Liver (tissue), 9 donors: ENCODE results near the gene PALS2. TPM values are rescaled to one million over a fixed set of nuclear protein-coding genes. Genes with fewer than 3 reads are reported as not detected.

Source experiments
- DNase-seq: peaks from one replicate; pipeline ENCODE4 v3.0.0-alpha.2; 2017; ENCODE audit warnings: low spot score
- H3K27ac ChIP-seq, 2 donors: one replicate each; pipeline ENCODE4 v1.7.0; 2013; ENCODE audit warnings: inconsistent platforms in 2 of 2, low read length in 2 of 2, control low read depth in 1 of 2, low read depth in 1 of 2, mild to moderate bottlenecking in 1 of 2
- H3K27me3 ChIP-seq, 4 donors: one replicate each; pipeline versions ENCODE4 v1.6.1 to v1.7.0; 2013; ENCODE audit warnings: low read length in 3 of 4, inconsistent platforms in 1 of 4, mild to moderate bottlenecking in 1 of 4, moderate library complexity in 1 of 4; ENCODE audit not compliant: control insufficient read depth in 4 of 4, insufficient read depth in 4 of 4
- H3K36me3 ChIP-seq, 4 donors: one replicate each; pipeline versions ENCODE4 v1.6.1 to v1.7.0; 2013; ENCODE audit warnings: low read length in 3 of 4, mild to moderate bottlenecking in 3 of 4, low read depth in 1 of 4, moderate library complexity in 1 of 4; ENCODE audit not compliant: control insufficient read depth in 4 of 4, insufficient read depth in 3 of 4
- H3K4me1 ChIP-seq, 4 donors: one replicate each; pipeline versions ENCODE4 v1.6.1 to v1.7.0; 2013; ENCODE audit warnings: low read length in 3 of 4, mild to moderate bottlenecking in 3 of 4, moderate library complexity in 1 of 4; ENCODE audit not compliant: control insufficient read depth in 4 of 4, insufficient read depth in 4 of 4
- H3K4me3 ChIP-seq, 3 donors: one replicate each; pipeline versions ENCODE4 v1.6.1 to v1.7.0; 2013; ENCODE audit warnings: low read length in 3 of 3, control low read depth in 1 of 3, low read depth in 1 of 3, mild to moderate bottlenecking in 1 of 3
- H3K9ac ChIP-seq, 2 donors: one replicate each; pipeline ENCODE4 v1.7.0; 2013; ENCODE audit warnings: low read length in 2 of 2, mild to moderate bottlenecking in 2 of 2, moderate library complexity in 2 of 2, control low read depth in 1 of 2, low read depth in 1 of 2
- H3K9me3 ChIP-seq, 4 donors: one replicate each; pipeline versions ENCODE4 v1.6.1 to v1.7.0; 2013; ENCODE audit warnings: low read length in 3 of 4; ENCODE audit not compliant: control insufficient read depth in 4 of 4
- ATF3 ChIP-seq: IDR thresholded peaks from 2 replicates; pipeline ENCODE4 v1.6.1; 2016; ENCODE audit warnings: antibody characterized with exemption
- CTCF ChIP-seq: fragments of 150-350 bp; IDR thresholded peaks from 2 replicates; pipeline ENCODE4 v1.5.1; 2017; ENCODE audit warnings: improper control_type of control experiment, low read depth, low read length; ENCODE audit not compliant: missing input control
- EGR1 ChIP-seq, 2 donors: IDR thresholded peaks; 2 replicates each; pipeline ENCODE4 v1.6.1; 2016 to 2018; ENCODE audit warnings: antibody characterized with exemption in 2 of 2, low read depth in 2 of 2
- FOXA1 ChIP-seq: IDR thresholded peaks from 2 replicates; pipeline ENCODE4 v1.6.1; 2016; ENCODE audit warnings: antibody characterized with exemption
- FOXA2 ChIP-seq: IDR thresholded peaks from 2 replicates; pipeline ENCODE4 v1.6.1; 2016; ENCODE audit warnings: antibody characterized with exemption
- HNF4A ChIP-seq, 2 donors: conservative IDR thresholded peaks; 2 replicates each; pipeline ENCODE4 v1.6.1; 2016; ENCODE audit warnings: antibody characterized with exemption in 2 of 2, mild to moderate bottlenecking in 2 of 2
- HNF4G ChIP-seq: IDR thresholded peaks from 2 replicates; pipeline ENCODE4 v1.6.1; 2016; ENCODE audit warnings: antibody characterized with exemption
- MAX ChIP-seq: IDR thresholded peaks from 2 replicates; pipeline ENCODE4 v1.6.1; 2016; ENCODE audit warnings: antibody characterized with exemption
- NR2F2 ChIP-seq: IDR thresholded peaks from 2 replicates; pipeline ENCODE4 v1.6.1; 2016; ENCODE audit warnings: antibody characterized with exemption
- RAD21 ChIP-seq, 2 donors: IDR thresholded peaks; 2 replicates each; pipeline ENCODE4 v1.6.1; 2016; ENCODE audit warnings: antibody characterized with exemption in 2 of 2, mild to moderate bottlenecking in 2 of 2
- REST ChIP-seq: IDR thresholded peaks from 2 replicates; pipeline ENCODE4 v1.6.1; 2016; ENCODE audit warnings: antibody characterized with exemption, mild to moderate bottlenecking
- RXRA ChIP-seq, 2 donors: IDR thresholded peaks; 2 replicates each; pipeline ENCODE4 v1.6.1; 2017 to 2018; ENCODE audit warnings: antibody characterized with exemption in 2 of 2, mild to moderate bottlenecking in 1 of 2
- TAF1 ChIP-seq: conservative IDR thresholded peaks from 2 replicates; pipeline ENCODE4 v1.6.1; 2016; ENCODE audit warnings: antibody characterized with exemption, mild to moderate bottlenecking
- ZBTB33 ChIP-seq: IDR thresholded peaks from 2 replicates; pipeline ENCODE4 v1.6.1; 2016; ENCODE audit warnings: antibody characterized with exemption
- WGBS: extraction: QIAGEN DNeasy Blood & Tissue Kit; methylation state at CpG from one replicate; pipeline ENCODE4 v1.1.7; 2013; 5-methylcytosine and 5-hydroxymethylcytosine counted together
- polyA plus RNA-seq, 2 donors: library from polyadenylated mRNA; stranded (reverse) in 1 of 2; unstranded in 1 of 2; fragments of 200-250 nt in 1 of 2; fragments of >200 nt in 1 of 2; fragmentation: Nextera tagmentation in 1 of 2; extraction: Ambion mirVana in 1 of 2; gene quantifications; one replicate each; pipeline versions ENCODE4 v1.2.1 to v1.2.3, GENCODE V29; 2013 to 2015
- total RNA-seq, 2 donors: library from RNA; depleted of rRNA; stranded (reverse); fragments of >200 nt; gene quantifications; one replicate each; pipeline ENCODE4 v1.2.3, GENCODE V29; 2014
- donor health status: healthy.
- donor health status: healthy.
- donor health status: healthy.
- donor health status: healthy.
- donor health status: healthy.

Gene PALS2
- total and polyA plus RNA-seq, 4 donors = 6.0 to 10.5 (median 8.9) TPM

GRCh38 chr7:24573554-24574338, 494 bp downstream of the PALS2 start:
- H3K27me3 ChIP-seq = no peaks in the 10 kb centered on the region
- under 1% methylated on average over 101 of the region's 101 CpGs for WGBS
- peak overlapping the region; percentile 85 to 99 (median 85) for H3K4me3 ChIP-seq

GRCh38 chr7:24574386-24574785, 1.1 kb downstream of the PALS2 start:
- no peaks in the 10 kb centered on the region for H3K9me3 ChIP-seq
- TF ChIP-seq CTCF (no peak), HNF4A (conservative IDR thresholded peaks at IDR 0.05) (no peak), EGR1 (IDR thresholded peaks at IDR 0.05; ENCODE audit: low read depth in 2 of 2) (no peak), FOXA1 (no peak), ZBTB33 (no peak), REST (no peak), MAX (no peak), RAD21 (IDR thresholded peaks at IDR 0.05) (no peak), FOXA2 (no peak), ATF3 (no peak), HNF4G (no peak), RXRA (IDR thresholded peaks at IDR 0.05) (no peak), NR2F2 (no peak), TAF1 (no peak)
- WGBS = 7% methylated on average over 11 of the region's 11 CpGs
- H3K9ac ChIP-seq = peak overlapping the region; percentile 72 to 89
- peaks cover 7 to 25% (median 14%) of the 10 kb centered on the region in 4 donors for H3K4me1 ChIP-seq
- peak overlapping the region; percentile 80 to 89 for H3K27ac ChIP-seq
- H3K36me3 ChIP-seq = no peaks in the 10 kb centered on the region
- DNase-seq = no peak
- H3K27me3 ChIP-seq = no peaks in the 10 kb centered on the region
- H3K4me3 ChIP-seq = peak overlapping the region; percentile 85 to 99 (median 85)

More at GRCh38 chr7:24573554-24574338, 494 bp downstream of the PALS2 start:
- Histone ChIP-seq H3K9ac (peak overlapping the region; percentile 72 to 89), H3K4me1 (peaks cover 7 to 21% (median 12%) of the 10 kb centered on the region in 4 donors), H3K27ac (peak overlapping the region; percentile 85 to 89), H3K9me3 (no peaks in the 10 kb centered on the region), H3K36me3 (no peaks in the 10 kb centered on the region)
- DNase-seq = peak; percentile 50
- TF ChIP-seq EGR1 (IDR thresholded peaks at IDR 0.05; ENCODE audit: low read depth in 2 of 2) (peak; percentile 78 to 89), CTCF (no peak), RAD21 (IDR thresholded peaks at IDR 0.05) (peak in 1 of 2 donors; percentile 5)
